ENCODE measurements around the gene OLFML1. TPM values are rescaled to one million over a fixed set of nuclear protein-coding genes. Genes with fewer than 3 reads are reported as not detected.

OLFML1 gene
- polyA plus RNA-seq, 1 donor from 2014 or later: not detected

GRCh38 chr11:7444091-7444981 is 41.0 kb upstream of the OLFML1 start (continued):
- TF ChIP-seq EZH2 (IDR thresholded peaks at IDR 0.05; ENCODE audit: borderline replicate concordance, insufficient read depth, low read length, poor library complexity, severe bottlenecking): no peak

- Histone ChIP-seq H4K20me1 (ENCODE audit: insufficient read depth) (no peaks in the 10 kb centered on the region), H3K9me3 (ENCODE audit: low read length) (no peaks in the 10 kb centered on the region), H3K9me2 (ENCODE audit: insufficient read depth, low read length) (no peaks in the 10 kb centered on the region), H3K27ac (ENCODE audit: low read length) (no peak overlapping the region), H3K9ac (ENCODE audit: low read length) (no peak overlapping the region), H3K27me3 (ENCODE audit: insufficient read depth, low read depth, low read length) (no peaks in the 10 kb centered on the region), H2AFZ (ENCODE audit: low read depth, low read length) (no peak overlapping the region), H3K79me2 (replicated peaks; ENCODE audit: insufficient read depth, low read length) (no peaks in the 10 kb centered on the region), H3F3A (ENCODE audit: insufficient read depth, low read length, poor library complexity, severe bottlenecking) (no peaks in the 10 kb centered on the region), H3K4me3 (ENCODE audit: low read length) (no peak overlapping the region), H3K4me2 (ENCODE audit: low read length) (no peak overlapping the region), H3K36me3 (ENCODE audit: insufficient read depth, low read length) (no peaks in the 10 kb centered on the region)
- TF ChIP-seq REST (IDR thresholded peaks at IDR 0.05; ENCODE audit: borderline replicate concordance): no peak
- TF ChIP-seq EZH2 (IDR thresholded peaks at IDR 0.05; ENCODE audit: borderline replicate concordance, insufficient read depth, low read length, poor library complexity, severe bottlenecking): no peak
- no peak for TF ChIP-seq MXI1 (conservative IDR thresholded peaks at IDR 0.05; ENCODE audit: poor library complexity, severe bottlenecking)
- no peak for TF ChIP-seq CTCF (IDR thresholded peaks at IDR 0.05; ENCODE audit: poor library complexity, severe bottlenecking)
- TF ChIP-seq SMC3 (conservative IDR thresholded peaks at IDR 0.05; ENCODE audit: poor library complexity): no peak
- no peak for TF ChIP-seq POLR2AphosphoS5 (IDR thresholded peaks at IDR 0.05)
- TF ChIP-seq EP300 (conservative IDR thresholded peaks at IDR 0.05; ENCODE audit: poor library complexity, severe bottlenecking): no peak
- TF ChIP-seq TAF1 (IDR thresholded peaks at IDR 0.05; ENCODE audit: low read depth): no peak
- no peak for TF ChIP-seq RAD21 (conservative IDR thresholded peaks at IDR 0.05)
These were observed 39.7 kb upstream of the OLFML1 start for GRCh38 chr11:7445564-7445963.

- Histone ChIP-seq H3K27me3 (ENCODE audit: insufficient read depth, low read depth, low read length) (no peaks in the 10 kb centered on the region), H3K27ac (ENCODE audit: low read length) (no peak overlapping the region), H3K79me2 (replicated peaks; ENCODE audit: insufficient read depth, low read length) (no peaks in the 10 kb centered on the region), H3K9me3 (ENCODE audit: low read length) (no peaks in the 10 kb centered on the region), H3K36me3 (ENCODE audit: insufficient read depth, low read length) (no peaks in the 10 kb centered on the region), H3F3A (ENCODE audit: insufficient read depth, low read length, poor library complexity, severe bottlenecking) (no peaks in the 10 kb centered on the region), H4K20me1 (ENCODE audit: insufficient read depth) (no peaks in the 10 kb centered on the region), H3K9ac (ENCODE audit: low read length) (no peak overlapping the region), H2AFZ (ENCODE audit: low read depth, low read length) (no peak overlapping the region), H3K4me3 (ENCODE audit: low read length) (no peak overlapping the region), H3K4me2 (ENCODE audit: low read length) (no peak overlapping the region), H3K9me2 (ENCODE audit: insufficient read depth, low read length) (no peaks in the 10 kb centered on the region)
- no peak for TF ChIP-seq SMC3 (conservative IDR thresholded peaks at IDR 0.05; ENCODE audit: poor library complexity)
- no peak for TF ChIP-seq POLR2AphosphoS5 (IDR thresholded peaks at IDR 0.05)
- no peak for TF ChIP-seq TAF1 (IDR thresholded peaks at IDR 0.05; ENCODE audit: low read depth)
- no peak for TF ChIP-seq EZH2 (IDR thresholded peaks at IDR 0.05; ENCODE audit: borderline replicate concordance, insufficient read depth, low read length, poor library complexity, severe bottlenecking)
- TF ChIP-seq CTCF (IDR thresholded peaks at IDR 0.05; ENCODE audit: poor library complexity, severe bottlenecking): no peak
- TF ChIP-seq REST (IDR thresholded peaks at IDR 0.05; ENCODE audit: borderline replicate concordance): no peak
- TF ChIP-seq MXI1 (conservative IDR thresholded peaks at IDR 0.05; ENCODE audit: poor library complexity, severe bottlenecking): no peak
- TF ChIP-seq RAD21 (conservative IDR thresholded peaks at IDR 0.05): no peak
- TF ChIP-seq EP300 (conservative IDR thresholded peaks at IDR 0.05; ENCODE audit: poor library complexity, severe bottlenecking): no peak
These were observed 37.1 kb upstream of the OLFML1 start for GRCh38 chr11:7448201-7448600.

Measured in neural cell (in vitro differentiated cells).